PC-9 (cell line): Measurements from ENCODE around the gene C1QTNF3. TPM values are rescaled to one million over a fixed set of nuclear protein-coding genes. Genes with fewer than 3 reads are reported as not detected.

ENCODE experiments used
- BruUV-seq: library from RNA; stranded (reverse); fragments of 400-500 nt; replicated peaks from 2 replicates; lab custom pipeline; 2021; lab: Mats Ljungman, UMichigan
- CTCF ChIA-PET: fragments of 300-600 bp; sonication (Branson Sonifier 250); formaldehyde crosslinking; loops from one replicate; lab custom pipeline; 2022; ENCODE audit warnings: antibody characterized with exemption; lab: Charles Lee
- POLR2A ChIA-PET: fragments of 300-600 bp; sonication (Branson Sonifier 250); formaldehyde crosslinking; loops from one replicate; lab custom pipeline; 2022; ENCODE audit warnings: antibody characterized with exemption; ENCODE audit not compliant: unreplicated experiment; lab: Charles Lee
- DNase-seq, 2 experiments: peaks; one replicate each; pipeline versions ENCODE4 v3.0.0 to v3.0.0-alpha.2; 2015 to 2022; ENCODE audit warnings: mixed read lengths in 1 of 2
- H2AFZ ChIP-seq: fragments of 200-600 bp; sonication (generic); 2 replicates; pipeline ENCODE4 v1.8.1; 2017; ENCODE audit warnings: antibody characterized with exemption
- H3F3A ChIP-seq: fragments of 200-600 bp; sonication (generic); 2 replicates; pipeline ENCODE4 v1.8.1; 2017; ENCODE audit warnings: antibody characterized with exemption, mild to moderate bottlenecking, low read depth; ENCODE audit not compliant: insufficient read depth
- H3K27ac ChIP-seq: fragments of 200-600 bp; sonication (generic); 2 replicates; pipeline ENCODE4 v1.6.1; 2016; ENCODE audit warnings: mixed run types
- H3K27me3 ChIP-seq: fragments of 200-600 bp; sonication (generic); 2 replicates; pipeline ENCODE4 v1.6.1; 2016; ENCODE audit warnings: low read depth, mixed run types; ENCODE audit not compliant: insufficient read depth
- H3K36me3 ChIP-seq: fragments of 200-600 bp; sonication (generic); 2 replicates; pipeline ENCODE4 v1.6.1; 2016; ENCODE audit warnings: low read depth, mixed run types
- H3K4me1 ChIP-seq: fragments of 200-600 bp; sonication (generic); replicated peaks from 2 replicates; pipeline ENCODE4 v1.6.1; 2016; ENCODE audit warnings: mixed run types; ENCODE audit not compliant: insufficient read depth
- H3K4me2 ChIP-seq: fragments of 200-600 bp; sonication (generic); 2 replicates; pipeline ENCODE4 v1.6.1; 2017; ENCODE audit warnings: mixed run types
- H3K4me3 ChIP-seq: fragments of 200-600 bp; sonication (generic); 2 replicates; pipeline ENCODE4 v1.6.1; 2016; ENCODE audit warnings: mixed run types
- H3K79me2 ChIP-seq: fragments of 200-600 bp; sonication (generic); 2 replicates; pipeline ENCODE4 v1.6.1; 2017; ENCODE audit warnings: low read depth, mixed run types
- H3K9me2 ChIP-seq: fragments of 200-600 bp; sonication (generic); 2 replicates; pipeline ENCODE4 v1.8.1; 2017; ENCODE audit warnings: mild to moderate bottlenecking; ENCODE audit not compliant: insufficient read depth
- H3K9me3 ChIP-seq: fragments of 200-600 bp; sonication (generic); 2 replicates; pipeline ENCODE4 v1.8.1; 2016; ENCODE audit warnings: low read depth; ENCODE audit not compliant: insufficient read depth
- H4K20me1 ChIP-seq: fragments of 200-600 bp; sonication (generic); 2 replicates; pipeline ENCODE4 v1.8.1; 2017; ENCODE audit not compliant: insufficient read depth
- CTCF ChIP-seq: fragments of 200-600 bp; sonication (generic); conservative IDR thresholded peaks from 2 replicates; pipeline ENCODE4 v1.6.1; 2017; ENCODE audit warnings: mixed run types, antibody characterized with exemption, mild to moderate bottlenecking, moderate library complexity
- EZH2 ChIP-seq: fragments of 200-600 bp; sonication (generic); IDR thresholded peaks from 2 replicates; pipeline ENCODE4 v1.8.0; 2017; ENCODE audit warnings: antibody characterized with exemption, low read depth
- intact Hi-C: fragments of 100-400 bp; cut with micrococcal nuclease; formaldehyde crosslinking; loops from one replicate; pipeline ENCODE4 v1.10.0; 2022; ENCODE audit not compliant: unreplicated experiment
- total RNA-seq: library from RNA; stranded (reverse); gene quantifications from 2 replicates; pipeline ENCODE4 v1.2.3, GENCODE V29; 2021

C1QTNF3 gene
- total RNA-seq, 1 experiment from 2014 or later, result 8.3 TPM

- Histone ChIP-seq H3K4me3 (no peak overlapping the region), H3K9me2 (no peaks in the 10 kb centered on the region), H3K27ac (no peak overlapping the region), H3K79me2 (no peaks in the 10 kb centered on the region), H3K36me3 (no peaks in the 10 kb centered on the region), H3K4me2 (no peak overlapping the region), H3F3A (no peaks in the 10 kb centered on the region), H2AFZ (no peak overlapping the region), H3K27me3 (no peaks in the 10 kb centered on the region), H3K4me1 (no peaks in the 10 kb centered on the region), H3K9me3 (no peaks in the 10 kb centered on the region; the same call in 1 of the 2 replicates), H4K20me1 (no peaks in the 10 kb centered on the region)
- intact Hi-C loops, result no loop called here
- DNase-seq, result no peak
- ChIA-PET CTCF (no interaction called here), POLR2A (no interaction called here)
- TF ChIP-seq CTCF (no peak), EZH2 (no peak)
- BruUV-seq, result no TSS peak
Measured at GRCh38 chr5:34059977-34060376, 17.0 kb upstream of the C1QTNF3 start.

- H2AFZ ChIP-seq, result no peak overlapping the region
- intact Hi-C loops, result no loop called here
- H3K9me2 ChIP-seq, result no peaks in the 10 kb centered on the region
- no peak overlapping the region for H3K4me2 ChIP-seq
- H3K27me3 ChIP-seq, result no peaks in the 10 kb centered on the region
- no peak for DNase-seq
- H3F3A ChIP-seq, result no peaks in the 10 kb centered on the region
- H3K27ac ChIP-seq, result no peak overlapping the region
- BruUV-seq, result no TSS peak
- TF ChIP-seq CTCF, result no peak
- TF ChIP-seq EZH2, result no peak
- no peaks in the 10 kb centered on the region for H3K4me1 ChIP-seq
- ChIA-PET CTCF (no interaction called here), POLR2A (no interaction called here)
- H3K79me2 ChIP-seq, result no peaks in the 10 kb centered on the region
- no peak overlapping the region for H3K4me3 ChIP-seq
- no peaks in the 10 kb centered on the region for H4K20me1 ChIP-seq
- no peaks in the 10 kb centered on the region for H3K36me3 ChIP-seq
- no peaks in the 10 kb centered on the region; the same call in 1 of the 2 replicates for H3K9me3 ChIP-seq
Measured at GRCh38 chr5:34058532-34058931, 15.5 kb upstream of the C1QTNF3 start.

DNA sequence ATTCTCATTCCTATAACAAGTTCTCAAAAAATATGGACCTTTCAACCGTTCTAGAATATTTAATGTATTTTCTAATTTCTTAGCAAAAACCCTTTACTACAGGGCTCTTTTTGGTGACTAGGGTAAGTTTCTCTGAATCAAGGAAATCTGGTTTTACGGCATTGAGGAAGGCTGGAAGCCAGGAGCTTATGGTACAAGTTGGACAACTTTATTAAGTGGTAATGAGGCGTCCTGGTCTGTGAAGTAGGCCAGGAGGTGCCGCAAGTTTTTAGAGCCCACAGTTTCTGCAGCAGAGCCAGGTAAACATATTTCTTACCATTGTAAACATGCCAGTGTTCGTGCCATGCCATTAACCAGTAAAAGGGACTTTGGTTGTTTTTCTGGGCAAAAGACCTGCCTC lies 14.6 kb upstream of the C1QTNF3 start:
- no peaks in the 10 kb centered on the region for H3K4me1 ChIP-seq
- no peak overlapping the region for H3K27ac ChIP-seq
- H3K79me2 ChIP-seq, result no peaks in the 10 kb centered on the region
- no peak for TF ChIP-seq EZH2
- TF ChIP-seq CTCF, result no peak
- intact Hi-C loops, result no loop called here
- H3F3A ChIP-seq, result no peaks in the 10 kb centered on the region
- H2AFZ ChIP-seq, result no peak overlapping the region
- no peak overlapping the region for H3K4me3 ChIP-seq
- H4K20me1 ChIP-seq, result no peaks in the 10 kb centered on the region
- DNase-seq, result no peak
- ChIA-PET CTCF (no interaction called here), POLR2A (no interaction called here)
- H3K4me2 ChIP-seq, result no peak overlapping the region
- BruUV-seq, result no TSS peak
- no peaks in the 10 kb centered on the region for H3K36me3 ChIP-seq
- H3K27me3 ChIP-seq, result no peaks in the 10 kb centered on the region
- H3K9me3 ChIP-seq, result no peaks in the 10 kb centered on the region; the same call in 1 of the 2 replicates
- no peaks in the 10 kb centered on the region for H3K9me2 ChIP-seq
